GM06990 (cell line): Measurements from ENCODE around the gene ST8SIA5.

Experiments
- DNase-seq: peaks from one replicate; pipeline ENCODE4 v3.0.0-alpha.2; 2011; ENCODE audit not compliant: insufficient read length; ENCODE audit errors: extremely low read depth
- H3K27me3 ChIP-seq: replicated peaks from 2 replicates; pipeline ENCODE4 v1.6.0; 2011; ENCODE audit warnings: low read length; ENCODE audit not compliant: control insufficient read depth, insufficient read depth
- H3K36me3 ChIP-seq: 2 replicates; pipeline ENCODE4 v1.5.1; 2011; ENCODE audit warnings: low read length; ENCODE audit not compliant: control insufficient read depth, insufficient read depth
- H3K4me3 ChIP-seq: replicated peaks from 2 replicates; pipeline ENCODE4 v1.5.1; 2011; ENCODE audit warnings: low read depth, mild to moderate bottlenecking, control low read depth, low read length
- TF ChIP-seq, protein P1 (sequence below): IDR thresholded peaks from 2 replicates; pipeline ENCODE4 v1.5.1; 2011; ENCODE audit warnings: low read length, control low read depth, mild to moderate bottlenecking, inconsistent platforms; ENCODE audit not compliant: insufficient read depth, poor library complexity, severe bottlenecking

The ST8SIA5 gene

GRCh38 chr18:46686186-46686585 is 70.7 kb downstream of the ST8SIA5 start:
- Histone ChIP-seq H3K4me3 (no peak overlapping the region), H3K36me3 (no peaks in the 10 kb centered on the region), H3K27me3 (no peaks in the 10 kb centered on the region)
- DNase-seq, result no peak
- TF ChIP-seq, protein P1, sequence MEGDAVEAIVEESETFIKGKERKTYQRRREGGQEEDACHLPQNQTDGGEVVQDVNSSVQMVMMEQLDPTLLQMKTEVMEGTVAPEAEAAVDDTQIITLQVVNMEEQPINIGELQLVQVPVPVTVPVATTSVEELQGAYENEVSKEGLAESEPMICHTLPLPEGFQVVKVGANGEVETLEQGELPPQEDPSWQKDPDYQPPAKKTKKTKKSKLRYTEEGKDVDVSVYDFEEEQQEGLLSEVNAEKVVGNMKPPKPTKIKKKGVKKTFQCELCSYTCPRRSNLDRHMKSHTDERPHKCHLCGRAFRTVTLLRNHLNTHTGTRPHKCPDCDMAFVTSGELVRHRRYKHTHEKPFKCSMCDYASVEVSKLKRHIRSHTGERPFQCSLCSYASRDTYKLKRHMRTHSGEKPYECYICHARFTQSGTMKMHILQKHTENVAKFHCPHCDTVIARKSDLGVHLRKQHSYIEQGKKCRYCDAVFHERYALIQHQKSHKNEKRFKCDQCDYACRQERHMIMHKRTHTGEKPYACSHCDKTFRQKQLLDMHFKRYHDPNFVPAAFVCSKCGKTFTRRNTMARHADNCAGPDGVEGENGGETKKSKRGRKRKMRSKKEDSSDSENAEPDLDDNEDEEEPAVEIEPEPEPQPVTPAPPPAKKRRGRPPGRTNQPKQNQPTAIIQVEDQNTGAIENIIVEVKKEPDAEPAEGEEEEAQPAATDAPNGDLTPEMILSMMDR, result no peak

GRCh38 chr18:46683252-46683651 is 73.6 kb downstream of the ST8SIA5 start:
- H3K4me3 ChIP-seq, result no peak overlapping the region
- TF ChIP-seq, protein P1, result no peak
- no peaks in the 10 kb centered on the region for H3K27me3 ChIP-seq
- DNase-seq, result no peak
- H3K36me3 ChIP-seq, result no peaks in the 10 kb centered on the region

GRCh38 chr18:46680784-46681695 is 75.8 kb downstream of the ST8SIA5 start:
- TF ChIP-seq, protein P1, result no peak
- Histone ChIP-seq H3K27me3 (no peaks in the 10 kb centered on the region), H3K4me3 (no peak overlapping the region), H3K36me3 (no peaks in the 10 kb centered on the region)
- DNase-seq, result no peak

- TF ChIP-seq, protein P1, result no peak
- DNase-seq, result no peak
- H3K27me3 ChIP-seq, result no peaks in the 10 kb centered on the region
Measured at GRCh38 chr18:46679846-46680598, 76.8 kb downstream of the ST8SIA5 start.

GRCh38 chr18:46678785-46679399 is 78.0 kb downstream of the ST8SIA5 start:
- H3K36me3 ChIP-seq, result no peaks in the 10 kb centered on the region
- no peak overlapping the region for H3K4me3 ChIP-seq
- H3K27me3 ChIP-seq, result no peaks in the 10 kb centered on the region
- TF ChIP-seq, protein P1, result no peak
- no peak for DNase-seq

More at GRCh38 chr18:46679846-46680598, 76.8 kb downstream of the ST8SIA5 start:
- no peaks in the 10 kb centered on the region for H3K36me3 ChIP-seq
- H3K4me3 ChIP-seq, result no peak overlapping the region
